GM19452 (cell line): Measurements from ENCODE around the gene AKAP13.

Source experiments
- ATAC-seq: cut with Tn5 transposase; IDR thresholded peaks from one replicate; pipeline ENCODE4 v1.9.1; 2021; ENCODE audit not compliant: unreplicated experiment

Gene AKAP13

GRCh38 chr15:85760531-85761371, 380.3 kb downstream of the AKAP13 start:
- no peak for ATAC-seq

DNA sequence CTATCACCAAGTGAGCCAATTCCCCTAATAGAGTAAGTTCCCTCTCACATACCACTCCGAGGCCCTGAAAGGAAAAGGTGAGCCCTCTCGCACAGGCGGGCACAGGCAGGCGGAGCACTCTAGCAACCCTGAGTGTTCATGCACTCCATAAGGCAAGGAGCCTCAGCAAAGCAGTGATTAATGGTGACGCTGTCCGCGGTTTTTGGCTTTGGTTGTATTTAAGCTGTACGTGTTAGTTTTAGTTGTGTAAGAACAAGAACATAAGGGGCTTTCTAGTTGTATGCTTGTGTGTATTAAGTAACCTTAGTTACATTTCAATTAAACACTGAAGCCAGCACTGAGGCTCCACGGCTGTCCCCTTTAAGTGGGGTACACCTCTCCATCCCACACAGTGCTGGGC, 381.2 kb downstream of the AKAP13 start:
- no peak for ATAC-seq

DNA sequence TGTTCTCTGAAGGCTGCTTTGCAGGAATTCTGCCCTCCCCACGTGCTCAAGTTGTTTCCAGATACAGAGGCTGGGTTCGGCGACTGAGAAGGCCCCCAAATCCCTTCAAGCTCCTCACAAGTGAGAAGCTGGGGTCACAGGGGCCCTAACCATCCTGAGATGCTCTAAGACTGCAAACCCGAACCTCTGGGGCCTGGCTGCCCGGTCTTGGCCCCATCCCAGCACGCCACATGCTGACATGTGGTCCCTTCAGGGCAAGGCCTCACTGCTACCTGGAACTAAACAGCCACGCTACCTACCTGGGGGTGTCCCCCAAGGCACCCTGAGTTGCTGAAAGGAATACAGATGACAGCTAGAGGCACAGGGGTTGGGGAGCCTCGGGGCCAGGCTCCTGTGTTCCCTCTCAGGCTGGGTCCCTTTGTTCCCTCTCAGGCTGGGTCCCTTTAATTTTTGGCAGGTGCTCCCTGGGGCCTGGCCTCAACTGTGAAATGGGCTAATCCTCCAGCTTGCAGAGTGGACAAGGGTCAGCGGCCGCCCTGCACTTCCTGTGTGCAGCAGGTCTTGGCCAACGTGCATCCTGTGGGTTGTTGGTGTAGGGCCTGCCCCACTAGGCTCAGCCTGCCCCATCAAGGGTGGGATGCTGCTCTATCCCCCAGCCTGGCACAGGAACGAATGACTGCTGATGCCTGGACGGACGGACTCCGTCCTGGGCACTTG, 381.8 kb downstream of the AKAP13 start:
- ATAC-seq: no peak

DNA sequence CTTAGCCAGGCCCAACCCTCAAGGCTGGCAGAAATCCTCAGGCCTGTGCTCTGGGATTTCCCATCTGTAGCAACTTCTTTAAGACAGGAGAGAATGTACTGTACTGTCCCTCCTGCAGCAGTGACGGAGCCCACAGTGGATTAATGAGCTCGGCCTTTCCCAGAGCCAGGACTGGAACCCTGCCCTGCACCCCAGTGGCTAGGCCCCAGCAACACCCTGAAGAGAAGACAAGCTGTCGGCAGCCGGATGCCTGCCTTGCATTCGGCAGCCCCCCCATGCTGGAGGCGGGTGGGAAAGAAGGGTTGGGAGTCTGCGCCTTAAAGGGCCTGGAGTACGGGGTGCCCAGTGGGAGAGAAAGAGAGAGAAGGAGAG, 382.3 kb downstream of the AKAP13 start:
- no peak for ATAC-seq

DNA sequence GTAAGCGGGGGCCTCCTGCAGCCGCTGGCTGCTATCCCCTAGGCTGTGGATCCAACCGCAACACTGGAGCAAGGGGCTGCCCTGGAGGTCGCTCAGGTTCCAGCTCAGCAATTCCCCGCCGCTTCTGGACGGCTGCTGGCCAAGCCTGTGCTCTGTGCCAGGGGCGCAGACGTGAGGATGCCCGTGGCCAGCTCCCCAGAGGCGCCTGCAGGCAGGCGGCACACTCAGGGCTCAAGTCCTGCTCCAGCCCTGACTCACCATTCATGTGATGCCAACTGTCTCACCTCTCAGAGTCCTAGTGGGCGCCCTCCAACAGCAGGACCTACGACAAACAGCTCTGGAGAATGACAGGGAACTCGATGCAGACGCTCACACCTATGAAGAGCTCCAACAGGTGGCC, 382.8 kb downstream of the AKAP13 start:
- ATAC-seq: no peak

DNA sequence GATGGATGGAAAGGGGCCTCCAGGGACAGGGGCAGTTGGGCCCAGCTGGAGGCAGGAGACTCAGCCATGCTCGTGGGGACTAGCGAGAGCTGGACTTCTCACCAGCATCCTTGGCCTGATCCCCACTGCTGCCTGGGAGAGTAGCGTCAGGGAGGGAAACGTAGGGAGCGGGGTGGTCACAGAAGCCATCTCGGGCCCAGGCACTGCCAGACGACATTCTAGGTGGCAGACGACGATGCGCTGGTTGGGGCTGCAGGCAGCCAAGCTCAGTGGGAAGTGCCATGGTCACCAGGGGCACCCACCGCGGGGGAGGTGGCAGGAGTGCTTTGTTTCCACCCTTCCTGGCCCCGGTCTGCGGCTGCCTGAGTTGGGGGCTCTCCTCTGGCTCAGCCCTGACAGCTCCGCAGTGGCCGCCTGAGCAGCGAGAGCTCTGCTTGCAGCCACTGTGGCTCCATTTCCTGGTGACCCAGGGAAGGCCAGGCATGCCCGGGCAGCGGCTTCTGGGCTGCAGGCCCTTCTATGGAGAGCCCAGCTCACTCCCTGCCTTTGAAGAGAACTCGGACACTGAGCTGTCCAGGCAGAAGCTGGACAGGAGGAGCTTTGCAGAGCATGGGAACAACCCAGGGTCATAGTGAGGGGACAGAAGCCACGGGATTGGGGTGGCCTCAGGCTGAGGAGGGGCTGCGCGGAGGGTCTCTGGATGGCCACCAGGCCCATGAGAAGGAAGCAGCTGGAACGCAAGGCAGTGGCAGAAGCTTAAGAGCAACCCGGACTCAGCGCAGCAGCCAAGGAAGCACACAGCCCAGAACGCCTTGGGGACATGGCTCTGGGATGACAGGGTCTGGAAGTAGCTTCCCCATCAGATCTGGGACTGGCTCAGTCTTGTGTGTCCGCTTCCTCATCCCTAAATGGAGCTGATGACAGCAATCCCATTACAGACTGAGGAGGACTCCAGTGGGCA, 383.6 kb downstream of the AKAP13 start:
- no peak for ATAC-seq

DNA sequence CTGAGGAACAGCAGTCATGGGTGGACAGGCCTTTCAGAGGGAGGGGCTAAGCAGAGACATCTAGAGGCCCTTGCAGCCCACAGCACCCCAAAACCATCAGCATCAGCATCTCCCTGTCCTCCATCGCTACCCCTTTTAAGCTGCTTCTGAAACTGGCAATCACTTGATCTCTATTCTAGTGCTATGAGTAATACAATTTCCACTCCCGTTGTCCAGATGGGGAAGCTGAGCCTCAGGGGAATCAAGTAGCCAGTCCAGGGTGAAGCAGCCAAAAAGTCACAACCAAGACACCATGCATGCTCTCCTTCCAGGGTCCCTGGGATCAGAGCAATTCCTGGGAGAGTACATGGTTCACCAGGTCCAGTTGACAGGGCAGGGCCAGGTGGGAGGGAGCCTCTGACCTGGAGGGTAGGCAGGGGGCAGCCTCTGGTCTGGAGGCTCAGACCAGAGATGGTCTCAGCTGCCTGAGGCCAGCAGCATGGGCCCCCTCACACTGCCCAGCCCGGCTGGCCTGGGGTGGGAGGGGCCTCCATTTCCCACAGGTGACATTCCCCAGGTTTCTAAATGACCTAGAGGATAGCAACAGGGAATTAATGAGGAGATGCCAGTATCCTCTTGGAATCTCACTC, 384.4 kb downstream of the AKAP13 start:
- ATAC-seq: no peak

DNA sequence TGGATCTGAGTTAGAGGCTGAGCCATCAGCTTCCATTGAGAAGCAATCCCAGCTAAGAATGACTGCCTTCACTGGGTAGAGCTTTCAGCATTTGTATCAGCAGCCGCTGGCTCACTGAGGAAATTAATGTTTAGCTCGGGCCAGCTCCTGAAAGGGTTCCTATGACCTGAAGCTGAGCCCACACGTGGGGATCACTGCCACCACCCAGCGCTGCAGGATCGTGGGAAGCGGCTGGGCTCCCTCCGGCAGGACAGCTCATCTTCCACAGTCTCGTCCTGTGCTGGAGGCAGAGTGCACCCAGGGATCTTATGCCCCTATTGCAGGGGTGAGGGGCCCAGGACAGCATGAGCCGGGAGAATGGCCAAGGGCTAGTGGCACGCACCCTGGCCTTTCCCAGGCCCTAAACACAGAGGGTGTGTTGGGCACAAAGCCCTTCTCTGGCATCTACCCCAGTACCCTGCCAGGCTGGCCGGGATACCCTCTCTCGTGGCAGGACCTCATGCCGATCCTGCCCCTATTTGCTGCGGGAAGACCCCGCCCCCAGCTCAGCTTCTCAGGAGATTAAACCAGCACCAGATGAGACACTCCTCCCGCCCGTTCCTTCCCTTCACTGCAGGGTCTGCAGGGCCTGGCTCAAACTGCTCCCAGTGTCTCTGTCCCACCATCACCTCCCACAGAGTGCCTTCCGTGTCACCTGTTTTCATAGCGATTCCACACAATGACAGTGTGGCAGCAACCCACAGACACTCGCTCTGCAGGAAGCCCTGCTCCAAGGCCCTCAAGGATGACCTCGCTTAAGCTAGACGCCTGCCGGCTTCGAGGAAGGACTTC, 385.8 kb downstream of the AKAP13 start:
- no peak for ATAC-seq

DNA sequence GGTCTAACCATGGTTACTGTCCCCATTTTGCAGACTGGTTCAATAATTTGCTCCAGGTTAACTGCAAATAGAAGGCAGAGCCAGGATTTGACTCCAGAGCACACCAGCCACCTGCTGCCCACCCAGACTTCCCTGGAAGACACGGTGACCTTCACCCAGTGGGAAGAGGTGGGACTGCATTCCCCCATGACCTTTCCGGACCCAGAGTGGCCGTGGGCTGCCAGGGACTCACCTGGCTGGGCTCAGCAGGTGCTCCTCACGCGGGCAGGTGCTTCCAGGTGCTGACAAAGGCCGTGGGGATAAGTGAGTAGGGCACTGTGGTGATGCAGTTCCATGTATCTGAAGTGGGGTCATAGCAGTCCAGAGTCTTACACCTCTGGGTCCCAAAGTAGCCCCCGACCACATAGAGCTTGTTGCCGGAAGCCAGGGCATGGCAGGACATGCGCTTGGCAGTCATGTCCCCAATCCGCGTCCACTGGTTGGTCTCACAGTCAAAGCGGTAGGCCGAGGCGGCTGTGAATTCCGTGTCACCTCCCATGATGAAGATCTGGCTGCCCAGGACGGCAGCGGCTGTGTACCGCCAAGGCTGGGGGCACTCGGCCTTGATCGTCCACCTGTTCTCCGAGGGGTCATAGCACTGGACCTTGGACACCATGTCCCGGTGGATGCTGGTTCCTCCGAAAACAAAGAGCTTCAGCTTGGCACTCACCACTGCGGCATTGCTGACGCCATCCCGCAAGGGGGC, 387.6 kb downstream of the AKAP13 start:
- no peak for ATAC-seq

- ATAC-seq: no peak
These were observed 388.3 kb downstream of the AKAP13 start for GRCh38 chr15:85768595-85769168.

DNA sequence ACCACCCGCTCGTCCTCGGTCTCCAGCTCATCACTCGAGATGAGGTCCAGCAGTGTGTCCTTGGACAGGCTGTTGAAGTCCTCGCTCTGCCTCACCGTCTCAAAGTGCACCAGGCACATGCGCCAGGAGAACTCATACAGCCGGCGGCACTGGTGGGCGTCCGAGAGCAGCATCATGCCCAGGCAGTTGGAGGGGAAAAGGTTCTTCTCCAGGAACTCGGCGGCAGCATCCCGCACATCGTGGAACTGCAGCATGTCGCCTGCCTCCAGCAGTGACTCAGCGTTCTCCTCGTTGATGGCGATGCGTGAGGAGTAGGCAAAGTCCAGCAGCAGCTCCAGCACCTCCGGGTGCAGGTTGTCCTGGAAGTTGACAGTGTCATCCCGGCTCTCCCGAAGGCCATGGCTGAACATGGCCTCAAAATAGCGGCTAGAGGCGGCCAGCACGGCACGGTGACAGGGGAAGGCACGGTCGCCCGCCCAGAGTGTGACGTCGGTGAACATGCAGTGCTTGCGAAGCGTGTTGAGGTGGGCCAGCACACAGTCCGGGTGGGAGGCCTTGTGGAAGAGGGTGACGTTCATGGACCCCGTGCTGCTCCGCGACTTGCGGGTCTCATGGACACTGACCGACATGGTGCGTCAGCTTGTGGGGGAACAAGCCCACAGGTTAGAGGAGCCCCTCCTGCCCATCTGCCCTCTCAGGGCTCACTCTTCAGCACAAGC, 388.9 kb downstream of the AKAP13 start:
- no peak for ATAC-seq

- ATAC-seq: no peak
These were observed 390.0 kb downstream of the AKAP13 start for GRCh38 chr15:85770096-85771041.

GRCh38 chr15:85771271-85771670, 390.9 kb downstream of the AKAP13 start:
- no peak for ATAC-seq

DNA sequence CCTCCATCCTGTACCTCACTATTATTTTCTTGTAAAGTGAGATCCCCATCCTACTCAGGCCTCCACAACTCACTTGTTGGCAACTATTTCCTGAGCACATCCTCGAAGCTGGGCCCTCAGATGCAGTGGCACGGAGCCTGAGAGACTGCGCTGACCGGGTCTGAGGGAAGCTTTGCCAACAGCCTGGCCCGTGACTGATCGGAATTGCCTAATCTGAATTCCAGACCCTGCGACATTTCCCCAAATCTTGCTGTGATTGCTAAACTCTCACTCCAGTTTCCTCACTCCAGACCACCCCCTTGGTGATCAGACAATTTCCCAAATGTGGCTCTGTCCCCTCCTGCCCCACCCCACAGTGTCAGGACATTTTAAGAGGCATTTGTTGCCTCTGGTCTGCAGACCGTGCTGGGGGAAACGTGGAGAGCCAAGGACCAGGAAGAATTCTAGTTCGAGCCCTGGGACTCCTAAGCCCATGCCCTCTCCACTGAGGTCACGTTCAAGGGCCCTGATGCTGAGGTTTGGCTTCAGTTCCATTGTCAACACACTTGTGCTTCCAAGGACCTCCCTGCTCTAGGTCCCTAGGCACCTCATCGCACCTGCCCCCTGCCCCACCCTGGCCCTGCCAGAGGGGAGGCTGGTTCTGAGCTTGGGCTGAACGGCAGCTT, 391.5 kb downstream of the AKAP13 start:
- ATAC-seq: no peak

GRCh38 chr15:85772668-85773067, 392.3 kb downstream of the AKAP13 start:
- ATAC-seq: no peak

DNA sequence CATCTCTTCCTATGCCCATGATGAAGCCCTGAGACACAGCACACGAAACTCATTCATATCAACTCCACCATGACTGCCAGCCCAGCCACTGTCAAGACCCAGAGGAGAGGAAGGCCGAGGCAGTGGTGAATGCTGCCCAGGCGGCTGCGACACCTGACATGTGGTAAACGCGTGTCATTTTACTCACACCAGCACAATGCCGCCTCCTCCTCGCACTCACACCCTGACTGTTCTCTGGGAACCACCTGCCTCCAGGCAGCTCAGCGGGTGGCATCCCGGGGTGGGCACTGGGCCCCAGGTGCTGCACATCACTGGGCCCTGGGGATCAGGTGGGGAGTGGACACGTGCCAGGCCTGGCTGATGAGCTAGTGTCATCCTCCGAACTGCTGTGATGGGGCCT, 392.8 kb downstream of the AKAP13 start:
- ATAC-seq: no peak

GRCh38 chr15:85773970-85774369, 393.6 kb downstream of the AKAP13 start:
- ATAC-seq: no peak
